ENCODE data around the gene DHX38. TPM values are rescaled to one million over a fixed set of nuclear protein-coding genes. Genes with fewer than 3 reads are reported as not detected.

DHX38 gene
- total and polyA plus RNA-seq, 2 donors, result 38.2 to 58.3 TPM

- Histone ChIP-seq H3K27me3 (ENCODE audit: control insufficient read depth in 2 of 2, insufficient read depth in 1 of 2, low read length in 1 of 2) (no peaks in the 10 kb centered on the region), H3K9me3 (ENCODE audit: control insufficient read depth in 2 of 2, insufficient read depth in 1 of 2, low read length in 1 of 2) (no peaks in the 10 kb centered on the region), H3K4me1 (ENCODE audit: control insufficient read depth in 2 of 2, insufficient read depth in 2 of 2, low read length in 2 of 2) (peaks cover 2 to 8% of the 10 kb centered on the region in 2 donors), H3K27ac (ENCODE audit: low read depth in 1 of 2, low read length in 1 of 2) (no peak overlapping the region), H3K4me3 (ENCODE audit: low read length in 2 of 2) (no peak overlapping the region), H3K36me3 (ENCODE audit: control insufficient read depth in 2 of 2, insufficient read depth in 2 of 2, low read length in 1 of 2) (no peaks in the 10 kb centered on the region)
- no peak for DNase-seq (ENCODE audit: low read depth in 6 of 9, low spot score in 9 of 9)
- 80% methylated on average over 3 of the region's 3 CpGs for WGBS
Measured at GRCh38 chr16:72124148-72124547, 30.5 kb downstream of the DHX38 start.

GRCh38 chr16:72124761-72125634, 31.4 kb downstream of the DHX38 start:
- 61% methylated on average over 13 of the region's 13 CpGs for WGBS
- Histone ChIP-seq H3K4me3 (ENCODE audit: low read length in 2 of 2) (no peak overlapping the region), H3K36me3 (ENCODE audit: control insufficient read depth in 2 of 2, insufficient read depth in 2 of 2, low read length in 1 of 2) (no peaks in the 10 kb centered on the region), H3K9me3 (ENCODE audit: control insufficient read depth in 2 of 2, insufficient read depth in 1 of 2, low read length in 1 of 2) (no peaks in the 10 kb centered on the region), H3K4me1 (ENCODE audit: control insufficient read depth in 2 of 2, insufficient read depth in 2 of 2, low read length in 2 of 2) (peaks cover 2 to 8% of the 10 kb centered on the region in 2 donors), H3K27ac (ENCODE audit: low read depth in 1 of 2, low read length in 1 of 2) (no peak overlapping the region), H3K27me3 (ENCODE audit: control insufficient read depth in 2 of 2, insufficient read depth in 1 of 2, low read length in 1 of 2) (no peaks in the 10 kb centered on the region)
- DNase-seq (ENCODE audit: low read depth in 6 of 9, low spot score in 9 of 9), result peak; percentile 14 to 77 (median 59)

- Histone ChIP-seq H3K36me3 (ENCODE audit: control insufficient read depth in 2 of 2, insufficient read depth in 2 of 2, low read length in 1 of 2) (no peaks in the 10 kb centered on the region), H3K9me3 (ENCODE audit: control insufficient read depth in 2 of 2, insufficient read depth in 1 of 2, low read length in 1 of 2) (no peaks in the 10 kb centered on the region), H3K4me1 (ENCODE audit: control insufficient read depth in 2 of 2, insufficient read depth in 2 of 2, low read length in 2 of 2) (peaks cover 2 to 8% of the 10 kb centered on the region in 2 donors), H3K4me3 (ENCODE audit: low read length in 2 of 2) (no peak overlapping the region), H3K27me3 (ENCODE audit: control insufficient read depth in 2 of 2, insufficient read depth in 1 of 2, low read length in 1 of 2) (no peaks in the 10 kb centered on the region), H3K27ac (ENCODE audit: low read depth in 1 of 2, low read length in 1 of 2) (no peak overlapping the region)
- 89% methylated on average over 9 of the region's 9 CpGs for WGBS
- DNase-seq (ENCODE audit: low read depth in 6 of 9, low spot score in 9 of 9), result no peak
Measured at GRCh38 chr16:72125635-72126428, 32.2 kb downstream of the DHX38 start.

- DNase-seq (ENCODE audit: low read depth in 6 of 9, low spot score in 9 of 9), result no peak
- peaks cover 2 to 8% of the 10 kb centered on the region in 2 donors for H3K4me1 ChIP-seq (ENCODE audit: control insufficient read depth in 2 of 2, insufficient read depth in 2 of 2, low read length in 2 of 2)
- 91% methylated on average over 2 of the region's 2 CpGs for WGBS
- no peaks in the 10 kb centered on the region for H3K27me3 ChIP-seq (ENCODE audit: control insufficient read depth in 2 of 2, insufficient read depth in 1 of 2, low read length in 1 of 2)
- H3K9me3 ChIP-seq (ENCODE audit: control insufficient read depth in 2 of 2, insufficient read depth in 1 of 2, low read length in 1 of 2), result no peaks in the 10 kb centered on the region
- H3K27ac ChIP-seq (ENCODE audit: low read depth in 1 of 2, low read length in 1 of 2), result no peak overlapping the region
- no peaks in the 10 kb centered on the region for H3K36me3 ChIP-seq (ENCODE audit: control insufficient read depth in 2 of 2, insufficient read depth in 2 of 2, low read length in 1 of 2)
- no peak overlapping the region for H3K4me3 ChIP-seq (ENCODE audit: low read length in 2 of 2)
Measured at GRCh38 chr16:72126429-72126765, 32.8 kb downstream of the DHX38 start.

- no peak overlapping the region for H3K27ac ChIP-seq (ENCODE audit: low read depth in 1 of 2, low read length in 1 of 2)
- H3K27me3 ChIP-seq (ENCODE audit: control insufficient read depth in 2 of 2, insufficient read depth in 1 of 2, low read length in 1 of 2), result no peaks in the 10 kb centered on the region
- DNase-seq (ENCODE audit: low read depth in 6 of 9, low spot score in 9 of 9), result no peak
- WGBS, result 88% methylated on average over 9 of the region's 9 CpGs
- H3K36me3 ChIP-seq (ENCODE audit: control insufficient read depth in 2 of 2, insufficient read depth in 2 of 2, low read length in 1 of 2), result peaks cover 0 to 2% of the 10 kb centered on the region in 2 donors
- H3K9me3 ChIP-seq (ENCODE audit: control insufficient read depth in 2 of 2, insufficient read depth in 1 of 2, low read length in 1 of 2), result no peaks in the 10 kb centered on the region
- H3K4me3 ChIP-seq (ENCODE audit: low read length in 2 of 2), result no peak overlapping the region
- H3K4me1 ChIP-seq (ENCODE audit: control insufficient read depth in 2 of 2, insufficient read depth in 2 of 2, low read length in 2 of 2), result peaks cover 2 to 8% of the 10 kb centered on the region in 2 donors
Measured at GRCh38 chr16:72128701-72129100, 35.1 kb downstream of the DHX38 start.

GRCh38 chr16:72129976-72130656, 36.5 kb downstream of the DHX38 start:
- Histone ChIP-seq H3K4me1 (ENCODE audit: control insufficient read depth in 2 of 2, insufficient read depth in 2 of 2, low read length in 2 of 2) (peaks cover 0 to 4% of the 10 kb centered on the region in 2 donors), H3K27ac (ENCODE audit: low read depth in 1 of 2, low read length in 1 of 2) (no peak overlapping the region), H3K27me3 (ENCODE audit: control insufficient read depth in 2 of 2, insufficient read depth in 1 of 2, low read length in 1 of 2) (no peaks in the 10 kb centered on the region), H3K4me3 (ENCODE audit: low read length in 2 of 2) (no peak overlapping the region), H3K36me3 (ENCODE audit: control insufficient read depth in 2 of 2, insufficient read depth in 2 of 2, low read length in 1 of 2) (peaks cover 0 to 2% of the 10 kb centered on the region in 2 donors), H3K9me3 (ENCODE audit: control insufficient read depth in 2 of 2, insufficient read depth in 1 of 2, low read length in 1 of 2) (no peaks in the 10 kb centered on the region)
- 96% methylated on average over 7 of the region's 7 CpGs for WGBS
- no peak for DNase-seq (ENCODE audit: low read depth in 6 of 9, low spot score in 9 of 9)

- WGBS, result 94% methylated on average over 6 of the region's 6 CpGs
- H3K4me1 ChIP-seq (ENCODE audit: control insufficient read depth in 2 of 2, insufficient read depth in 2 of 2, low read length in 2 of 2), result no peaks in the 10 kb centered on the region
- H3K9me3 ChIP-seq (ENCODE audit: control insufficient read depth in 2 of 2, insufficient read depth in 1 of 2, low read length in 1 of 2), result no peaks in the 10 kb centered on the region
- no peak overlapping the region for H3K27ac ChIP-seq (ENCODE audit: low read depth in 1 of 2, low read length in 1 of 2)
- no peak overlapping the region for H3K4me3 ChIP-seq (ENCODE audit: low read length in 2 of 2)
- H3K36me3 ChIP-seq (ENCODE audit: control insufficient read depth in 2 of 2, insufficient read depth in 2 of 2, low read length in 1 of 2), result peaks cover 0 to 3% of the 10 kb centered on the region in 2 donors
- H3K27me3 ChIP-seq (ENCODE audit: control insufficient read depth in 2 of 2, insufficient read depth in 1 of 2, low read length in 1 of 2), result no peaks in the 10 kb centered on the region
- no peak for DNase-seq (ENCODE audit: low read depth in 6 of 9, low spot score in 9 of 9)
Measured at GRCh38 chr16:72131036-72131435, 37.4 kb downstream of the DHX38 start.

GRCh38 chr16:72132726-72133125, 39.1 kb downstream of the DHX38 start:
- Histone ChIP-seq H3K27ac (ENCODE audit: low read depth in 1 of 2, low read length in 1 of 2) (no peak overlapping the region), H3K4me3 (ENCODE audit: low read length in 2 of 2) (no peak overlapping the region), H3K36me3 (ENCODE audit: control insufficient read depth in 2 of 2, insufficient read depth in 2 of 2, low read length in 1 of 2) (peaks cover 0 to 7% of the 10 kb centered on the region in 2 donors), H3K27me3 (ENCODE audit: control insufficient read depth in 2 of 2, insufficient read depth in 1 of 2, low read length in 1 of 2) (no peaks in the 10 kb centered on the region), H3K9me3 (ENCODE audit: control insufficient read depth in 2 of 2, insufficient read depth in 1 of 2, low read length in 1 of 2) (no peaks in the 10 kb centered on the region), H3K4me1 (ENCODE audit: control insufficient read depth in 2 of 2, insufficient read depth in 2 of 2, low read length in 2 of 2) (no peaks in the 10 kb centered on the region)
- DNase-seq (ENCODE audit: low read depth in 6 of 9, low spot score in 9 of 9), result no peak
- WGBS, result 100% methylated on average over 3 of the region's 3 CpGs

- H3K4me1 ChIP-seq (ENCODE audit: control insufficient read depth in 2 of 2, insufficient read depth in 2 of 2, low read length in 2 of 2), result no peaks in the 10 kb centered on the region
- WGBS, result 97% methylated on average over 2 of the region's 2 CpGs
- no peak for DNase-seq (ENCODE audit: low read depth in 6 of 9, low spot score in 9 of 9)
- no peak overlapping the region for H3K27ac ChIP-seq (ENCODE audit: low read depth in 1 of 2, low read length in 1 of 2)
- H3K9me3 ChIP-seq (ENCODE audit: control insufficient read depth in 2 of 2, insufficient read depth in 1 of 2, low read length in 1 of 2), result no peaks in the 10 kb centered on the region
- H3K27me3 ChIP-seq (ENCODE audit: control insufficient read depth in 2 of 2, insufficient read depth in 1 of 2, low read length in 1 of 2), result no peaks in the 10 kb centered on the region
- no peak overlapping the region for H3K4me3 ChIP-seq (ENCODE audit: low read length in 2 of 2)
- peaks cover 0 to 7% of the 10 kb centered on the region in 2 donors for H3K36me3 ChIP-seq (ENCODE audit: control insufficient read depth in 2 of 2, insufficient read depth in 2 of 2, low read length in 1 of 2)
Measured at GRCh38 chr16:72134507-72134906, 40.9 kb downstream of the DHX38 start.

Measured in thymus (tissue), 11 donors.